ENCODE measurements around the gene DAZL. TPM values are rescaled to one million over a fixed set of nuclear protein-coding genes. Genes with fewer than 3 reads are reported as not detected.

Gene DAZL
- total RNA-seq, 1 experiment from 2014 or later: not detected

- TF ChIP-seq CTCF (IDR thresholded peaks at IDR 0.05) (no peak), SIN3A (IDR thresholded peaks at IDR 0.05; ENCODE audit: borderline replicate concordance, insufficient read depth, low read depth, low read length) (no peak), TCF7L2 (IDR thresholded peaks at IDR 0.05; ENCODE audit: low read depth, low read length) (no peak)
These were observed 2.5 kb upstream of the DAZL start for GRCh38 chr3:16607718-16608117.

DNA sequence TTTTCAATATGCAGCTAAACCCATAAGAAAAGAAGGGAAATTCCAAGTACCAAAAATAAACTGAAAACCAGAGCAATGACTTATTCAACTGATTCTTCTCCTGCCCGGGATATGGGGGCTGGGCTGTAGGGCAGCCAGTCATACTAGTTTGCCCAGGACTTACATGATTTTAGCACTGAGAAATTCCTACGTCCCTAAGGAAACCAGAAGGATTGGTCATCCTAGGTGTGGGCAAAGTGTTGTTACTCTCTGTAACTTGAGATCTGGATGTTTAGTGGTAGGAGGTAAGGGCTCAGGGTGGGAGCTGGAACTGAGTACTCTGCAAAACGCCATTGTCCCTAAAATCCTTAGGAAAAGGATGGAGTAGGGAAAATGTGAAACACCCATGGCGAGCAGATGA lies 1.2 kb upstream of the DAZL start:
- in situ Hi-C loops (cut with HindIII; ENCODE audit: low pct_unique_long_range_greater_than_20kb, low sequenced_read_pairs) (no loop called here), intact Hi-C loops (cut with micrococcal nuclease; ENCODE audit: unreplicated experiment) (loop anchor here (10.0 kb wide), 2 partner anchors 278 to 428 kb away; partner anchors contain the start of gene PLCL2)
- H3K9me3 ChIP-seq (ENCODE audit: control insufficient read depth, insufficient read depth, low read depth, low read length): no peaks in the 10 kb centered on the region
- H3K4me1 ChIP-seq (ENCODE audit: control insufficient read depth, insufficient read depth, low read length): no peaks in the 10 kb centered on the region
- CTCF ChIA-PET: no interaction called here
- no peak overlapping the region for H3K27ac ChIP-seq (ENCODE audit: low read length)
- DNase-seq (ENCODE audit: low read depth, low spot score) (no peak), ATAC-seq (no peak)
- H3K36me3 ChIP-seq (ENCODE audit: control insufficient read depth, insufficient read depth, low read length): no peaks in the 10 kb centered on the region
- POLR2A ChIA-PET: no interaction called here
- no TSS peak for BruUV-seq (replicated peaks)
- no peaks in the 10 kb centered on the region for H3K27me3 ChIP-seq (ENCODE audit: control insufficient read depth, insufficient read depth, low read length)
- TF ChIP-seq REST (IDR thresholded peaks at IDR 0.05; ENCODE audit: insufficient read depth in 1 of 2, low read depth in 2 of 2, low read length in 1 of 2) (no peak), CTCF (IDR thresholded peaks at IDR 0.05) (no peak), POLR2AphosphoS5 (IDR thresholded peaks at IDR 0.05; ENCODE audit: low read depth, low read length) (no peak), TCF7L2 (IDR thresholded peaks at IDR 0.05; ENCODE audit: low read depth, low read length) (no peak), SIN3A (IDR thresholded peaks at IDR 0.05; ENCODE audit: borderline replicate concordance, insufficient read depth, low read depth, low read length) (no peak)
- H3K4me3 ChIP-seq (ENCODE audit: low read depth in 2 of 2, low read length in 2 of 2): no peak overlapping the region

More at GRCh38 chr3:16607718-16608117, 2.5 kb upstream of the DAZL start:
- Histone ChIP-seq H3K36me3 (ENCODE audit: control insufficient read depth, insufficient read depth, low read length) (no peaks in the 10 kb centered on the region), H3K27me3 (ENCODE audit: control insufficient read depth, insufficient read depth, low read length) (no peaks in the 10 kb centered on the region), H3K9me3 (ENCODE audit: control insufficient read depth, insufficient read depth, low read depth, low read length) (no peaks in the 10 kb centered on the region), H3K27ac (ENCODE audit: low read length) (no peak overlapping the region), H3K4me1 (ENCODE audit: control insufficient read depth, insufficient read depth, low read length) (no peaks in the 10 kb centered on the region), H3K4me3 (ENCODE audit: low read depth in 2 of 2, low read length in 2 of 2) (no peak overlapping the region)
- DNase-seq (ENCODE audit: low read depth, low spot score): no peak
- no peak for ATAC-seq
- intact Hi-C loops (cut with micrococcal nuclease; ENCODE audit: unreplicated experiment) (loop anchor here (10.0 kb wide), 2 partner anchors 277 to 427 kb away; partner anchors contain the start of gene PLCL2), in situ Hi-C loops (cut with HindIII; ENCODE audit: low pct_unique_long_range_greater_than_20kb, low sequenced_read_pairs) (no loop called here)
- POLR2A ChIA-PET: no interaction called here
- CTCF ChIA-PET: no interaction called here
- BruUV-seq (replicated peaks): no TSS peak

Data from Panc1 (cell line).